GM19463 (cell line): ENCODE measurements around the gene CDKN2C.
"Not testable (repeated sequence)": the region's sequence is repeated elsewhere in the genome, so short reads cannot be mapped to it uniquely, and the experiment has no call there.

Experiments
- ATAC-seq: cut with Tn5 transposase; IDR thresholded peaks from one replicate; pipeline ENCODE4 v1.9.1; 2021; ENCODE audit warnings: mild to moderate bottlenecking, moderate library complexity; ENCODE audit not compliant: unreplicated experiment

CDKN2C gene

GRCh38 chr1:50978144-50978851 is 8.3 kb downstream of the CDKN2C start:
- peak; percentile 31 for ATAC-seq

GRCh38 chr1:50978852-50979781 is 9.1 kb downstream of the CDKN2C start:
- no peak for ATAC-seq

GRCh38 chr1:50979937-50980336 is 9.9 kb downstream of the CDKN2C start:
- no peak for ATAC-seq

GRCh38 chr1:50980505-50980904 is 10.5 kb downstream of the CDKN2C start:
- ATAC-seq = no peak

- no peak for ATAC-seq
Observed at GRCh38 chr1:50981741-50982140, 11.7 kb downstream of the CDKN2C start.

GRCh38 chr1:50982611-50983010 is 12.6 kb downstream of the CDKN2C start:
- no peak for ATAC-seq

- ATAC-seq = no peak
Observed at GRCh38 chr1:50983219-50983802, 13.3 kb downstream of the CDKN2C start.

- no peak for ATAC-seq
Observed at GRCh38 chr1:50985094-50985493, 15.0 kb downstream of the CDKN2C start.

GRCh38 chr1:50986653-50987052 is 16.6 kb downstream of the CDKN2C start:
- ATAC-seq = no peak

GRCh38 chr1:50989694-50990093 is 19.6 kb downstream of the CDKN2C start:
- no peak for ATAC-seq

- no peak for ATAC-seq
Observed at GRCh38 chr1:50992532-50993318, 22.7 kb downstream of the CDKN2C start.

- no peak for ATAC-seq
Observed at GRCh38 chr1:50993645-50994044, 23.6 kb downstream of the CDKN2C start.

GRCh38 chr1:50994997-50995396 is 25.0 kb downstream of the CDKN2C start:
- no peak for ATAC-seq

GRCh38 chr1:50995651-50996050 is 25.6 kb downstream of the CDKN2C start:
- no peak for ATAC-seq

GRCh38 chr1:50996083-50996482 is 26.0 kb downstream of the CDKN2C start:
- ATAC-seq = no peak

- ATAC-seq = not testable (repeated sequence)
Observed at GRCh38 chr1:50999375-50999774, 29.3 kb downstream of the CDKN2C start.

- ATAC-seq = peak; percentile 69
Observed at GRCh38 chr1:51000160-51000559, 30.1 kb downstream of the CDKN2C start.

- peak; percentile 35 for ATAC-seq
Observed at GRCh38 chr1:51000651-51001050, 30.6 kb downstream of the CDKN2C start.

GRCh38 chr1:51002516-51002915 is 32.5 kb downstream of the CDKN2C start:
- no peak for ATAC-seq

GRCh38 chr1:51005549-51005948 is 35.5 kb downstream of the CDKN2C start:
- ATAC-seq = not testable (repeated sequence)

- no peak for ATAC-seq
Observed at GRCh38 chr1:51009381-51009780, 39.3 kb downstream of the CDKN2C start.
